Lower lobe of right lung (tissue), 2 donors: ENCODE measurements around the gene SCAPER. TPM values are rescaled to one million over a fixed set of nuclear protein-coding genes. Genes with fewer than 3 reads are reported as not detected.
"Not testable (repeated sequence)": the region's sequence is repeated elsewhere in the genome, so short reads cannot be mapped to it uniquely, and the experiment has no call there.

Experiments
- ATAC-seq, 2 donors: fragments of 200-7000 bp; cut with Tn5 transposase; one replicate each; pipeline ENCODE4 v1.9.1; 2020 to 2022; ENCODE audit warnings: mild to moderate bottlenecking in 2 of 2, moderate library complexity in 2 of 2
- DNase-seq: peaks from one replicate; pipeline ENCODE4 v3.0.0-alpha.2; 2020
- H3K27ac ChIP-seq: fragments of 200-600 bp; one replicate; pipeline ENCODE4 v1.8.0; 2022
- H3K27me3 ChIP-seq: fragments of 200-600 bp; one replicate; pipeline ENCODE4 v1.8.0; 2022; ENCODE audit warnings: low read depth
- H3K36me3 ChIP-seq: fragments of 200-600 bp; one replicate; pipeline ENCODE4 v1.8.0; 2022; ENCODE audit warnings: mild to moderate bottlenecking
- H3K4me1 ChIP-seq: fragments of 200-600 bp; one replicate; pipeline ENCODE4 v1.8.0; 2022
- H3K4me3 ChIP-seq: fragments of 200-600 bp; one replicate; pipeline ENCODE4 v1.8.0; 2022; ENCODE audit warnings: mild to moderate bottlenecking
- H3K9me3 ChIP-seq: fragments of 200-600 bp; one replicate; pipeline ENCODE4 v1.8.0; 2022
- intact Hi-C: fragments of 100-400 bp; cut with DNase I; formaldehyde crosslinking; loops from one replicate; pipeline ENCODE4 v1.11.0; 2022
- total RNA-seq: library from RNA; stranded (reverse); fragmentation: NEBNext Ultra II Directional; extraction: Animal tissue kit (Norgen Biotek cat#: 25700); gene quantifications from one replicate; pipeline ENCODE4 v1.2.1, GENCODE V29; 2021
- TF ChIP-seq, protein P1 (sequence below): fragments of 200-600 bp; IDR thresholded peaks from one replicate; pipeline ENCODE4 v1.8.0; 2022; ENCODE audit warnings: antibody characterized with exemption, mild to moderate bottlenecking
- donor health status: DM: no; HTN: yes; CAD: no; lungs with severe emphysema.

Gene SCAPER
- total RNA-seq, 1 donor from 2014 or later: 34.2 TPM

DNA sequence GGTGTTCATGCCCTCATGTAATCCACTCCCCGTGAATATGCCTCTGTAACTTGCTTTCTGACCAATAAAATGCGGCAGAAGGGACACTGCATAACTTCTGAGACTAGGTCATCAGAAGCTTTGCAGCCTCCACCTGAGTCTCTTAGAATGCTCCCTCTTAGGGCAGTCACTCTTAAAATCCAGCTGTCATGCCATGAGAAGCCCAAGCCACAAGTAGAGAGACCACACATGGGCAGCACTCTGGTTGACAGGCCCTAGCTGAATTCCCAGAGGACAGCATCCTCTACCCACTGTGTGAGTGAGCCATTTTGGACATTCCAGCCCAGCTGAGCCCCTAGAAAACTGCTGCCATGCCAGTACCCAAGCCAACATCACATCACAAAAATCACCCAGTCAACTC, 41.4 kb downstream of the SCAPER start:
- TF ChIP-seq, protein P1, sequence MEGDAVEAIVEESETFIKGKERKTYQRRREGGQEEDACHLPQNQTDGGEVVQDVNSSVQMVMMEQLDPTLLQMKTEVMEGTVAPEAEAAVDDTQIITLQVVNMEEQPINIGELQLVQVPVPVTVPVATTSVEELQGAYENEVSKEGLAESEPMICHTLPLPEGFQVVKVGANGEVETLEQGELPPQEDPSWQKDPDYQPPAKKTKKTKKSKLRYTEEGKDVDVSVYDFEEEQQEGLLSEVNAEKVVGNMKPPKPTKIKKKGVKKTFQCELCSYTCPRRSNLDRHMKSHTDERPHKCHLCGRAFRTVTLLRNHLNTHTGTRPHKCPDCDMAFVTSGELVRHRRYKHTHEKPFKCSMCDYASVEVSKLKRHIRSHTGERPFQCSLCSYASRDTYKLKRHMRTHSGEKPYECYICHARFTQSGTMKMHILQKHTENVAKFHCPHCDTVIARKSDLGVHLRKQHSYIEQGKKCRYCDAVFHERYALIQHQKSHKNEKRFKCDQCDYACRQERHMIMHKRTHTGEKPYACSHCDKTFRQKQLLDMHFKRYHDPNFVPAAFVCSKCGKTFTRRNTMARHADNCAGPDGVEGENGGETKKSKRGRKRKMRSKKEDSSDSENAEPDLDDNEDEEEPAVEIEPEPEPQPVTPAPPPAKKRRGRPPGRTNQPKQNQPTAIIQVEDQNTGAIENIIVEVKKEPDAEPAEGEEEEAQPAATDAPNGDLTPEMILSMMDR: no peak
- H3K27ac ChIP-seq: no peak overlapping the region
- no peaks in the 10 kb centered on the region for H3K36me3 ChIP-seq
- ATAC-seq: no peak
- no peak overlapping the region for H3K4me3 ChIP-seq
- no peaks in the 10 kb centered on the region for H3K4me1 ChIP-seq
- no peak for DNase-seq
- no peaks in the 10 kb centered on the region for H3K27me3 ChIP-seq
- no peaks in the 10 kb centered on the region for H3K9me3 ChIP-seq
- intact Hi-C loops: no loop called here

DNA sequence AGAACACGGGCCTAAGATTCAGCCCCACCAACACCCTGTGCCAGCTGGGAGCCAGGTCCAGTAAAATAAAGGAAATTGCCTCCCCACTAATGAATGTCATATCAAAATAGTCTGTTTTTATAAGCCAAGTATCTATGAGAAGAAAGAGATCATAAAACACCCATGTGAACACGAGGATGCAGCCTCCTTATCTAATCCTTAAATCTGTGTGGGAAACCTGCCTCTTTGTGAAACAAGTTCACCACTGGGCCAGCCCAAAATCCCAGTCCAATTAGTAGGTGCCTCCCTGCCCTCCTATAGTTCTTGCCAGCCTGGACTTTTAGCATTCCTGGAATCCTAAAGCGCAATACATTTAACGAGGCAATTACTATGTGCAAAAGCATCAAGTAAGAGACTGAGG, 42.0 kb downstream of the SCAPER start:
- H3K36me3 ChIP-seq: no peaks in the 10 kb centered on the region
- TF ChIP-seq, protein P1: no peak
- H3K4me1 ChIP-seq: no peaks in the 10 kb centered on the region
- ATAC-seq (no peak), DNase-seq (no peak)
- no peaks in the 10 kb centered on the region for H3K27me3 ChIP-seq
- H3K4me3 ChIP-seq: no peak overlapping the region
- no peak overlapping the region for H3K27ac ChIP-seq
- H3K9me3 ChIP-seq: no peaks in the 10 kb centered on the region
- intact Hi-C loops: no loop called here

DNA sequence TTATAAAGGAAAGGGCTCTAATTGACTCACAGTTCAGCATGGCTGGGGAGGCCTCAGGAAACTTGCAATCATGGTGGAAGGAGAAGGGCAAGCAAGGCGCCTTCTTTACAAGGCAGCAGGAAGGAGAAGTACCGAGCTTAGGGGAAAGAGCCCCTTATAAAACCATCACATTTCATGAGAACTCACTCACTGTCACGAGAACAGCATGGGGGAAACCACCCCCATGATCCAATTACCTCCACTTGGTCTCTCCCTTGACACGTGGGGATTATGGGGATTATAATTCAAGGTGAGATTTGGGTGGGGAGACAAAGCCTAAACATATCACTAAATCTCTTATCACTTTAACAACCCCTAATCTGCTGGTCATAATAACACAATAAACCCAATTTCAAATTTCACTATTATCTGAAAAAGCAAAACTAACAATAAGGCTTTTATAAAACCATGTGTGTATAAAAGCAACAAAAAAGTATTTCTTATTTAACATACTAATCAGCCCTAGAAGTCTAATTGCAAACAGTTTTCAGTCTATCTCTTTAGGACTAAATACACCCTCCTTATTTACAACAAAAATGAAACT, 43.2 kb downstream of the SCAPER start:
- intact Hi-C loops: no loop called here
- DNase-seq: no peak
- no peaks in the 10 kb centered on the region for H3K9me3 ChIP-seq

DNA sequence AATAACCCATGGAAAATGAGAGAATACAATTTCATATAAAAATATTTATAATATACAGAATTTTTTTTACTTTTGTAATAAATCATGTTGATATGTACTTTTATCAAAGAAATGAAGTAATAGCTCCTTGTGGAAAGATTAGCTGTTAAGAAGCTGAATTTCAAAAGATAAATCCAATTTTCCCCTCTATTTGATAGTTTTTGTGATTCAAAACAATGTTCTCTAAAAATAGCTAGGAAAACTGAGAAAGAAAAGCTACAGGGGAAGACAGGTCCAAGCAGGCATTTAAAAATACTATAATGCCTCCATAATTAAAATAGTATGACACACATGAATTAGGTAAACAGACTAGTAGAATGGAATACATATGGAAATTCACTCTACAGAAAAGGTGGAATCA, 44.9 kb downstream of the SCAPER start:
- TF ChIP-seq, protein P1: no peak
- no peaks in the 10 kb centered on the region for H3K9me3 ChIP-seq
- no peaks in the 10 kb centered on the region for H3K27me3 ChIP-seq
- no peak overlapping the region for H3K4me3 ChIP-seq
- H3K36me3 ChIP-seq: peaks cover 7% of the 10 kb centered on the region
- H3K4me1 ChIP-seq: no peaks in the 10 kb centered on the region
- ATAC-seq (no peak), DNase-seq (no peak)
- intact Hi-C loops: no loop called here
- H3K27ac ChIP-seq: no peak overlapping the region

More for the DNA sequence above, 43.2 kb downstream of the SCAPER start:
- H3K36me3 ChIP-seq: peaks cover 3% of the 10 kb centered on the region
- ATAC-seq: no peak
- TF ChIP-seq, protein P1: no peak
- no peaks in the 10 kb centered on the region for H3K27me3 ChIP-seq
- H3K4me3 ChIP-seq: no peak overlapping the region
- H3K27ac ChIP-seq: no peak overlapping the region
- H3K4me1 ChIP-seq: no peaks in the 10 kb centered on the region

DNA sequence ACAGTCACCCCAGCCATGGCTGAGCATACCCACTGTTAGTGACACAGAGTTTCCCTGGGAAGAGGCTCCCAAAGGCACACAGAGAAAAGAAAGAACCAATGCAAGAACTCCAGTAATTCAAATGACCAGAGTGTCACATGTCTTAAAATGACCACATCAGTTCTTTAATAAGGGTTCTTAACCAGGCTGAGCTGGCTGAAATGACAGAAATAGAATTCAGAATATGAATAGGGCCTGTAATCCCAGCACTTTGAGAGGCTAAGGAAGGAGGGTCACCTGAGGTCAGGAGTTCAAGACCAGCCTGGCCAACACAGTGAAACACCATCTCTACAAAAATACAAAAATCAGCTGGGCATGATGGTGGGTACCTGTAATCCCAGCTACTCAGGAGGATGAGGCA, 54.8 kb downstream of the SCAPER start:
- peaks cover 13% of the 10 kb centered on the region for H3K9me3 ChIP-seq
- ATAC-seq, H3K27ac ChIP-seq, H3K4me3 ChIP-seq, H3K27me3 ChIP-seq, intact Hi-C loops, H3K36me3 ChIP-seq, DNase-seq, H3K4me1 ChIP-seq: not testable (repeated sequence)

DNA sequence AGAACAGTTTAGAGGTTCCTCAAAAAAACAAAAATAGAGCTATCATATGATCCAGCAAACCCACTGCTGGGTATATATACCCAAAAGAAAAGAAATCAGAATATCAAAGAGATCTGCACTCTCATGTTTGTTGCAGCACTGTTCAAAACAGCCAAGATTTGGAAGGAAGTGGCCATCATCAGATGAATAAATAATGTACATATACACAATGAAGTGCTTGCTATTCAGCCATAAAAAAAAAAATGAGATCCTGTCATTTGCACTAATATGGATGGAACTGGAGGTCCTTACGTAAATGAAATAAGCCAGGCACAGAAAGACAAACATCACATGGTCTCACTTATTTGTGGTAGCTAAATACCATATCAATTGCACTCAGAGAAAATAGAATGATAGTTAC, 58.4 kb downstream of the SCAPER start:
- intact Hi-C loops: no loop called here

More for the DNA sequence above, 58.4 kb downstream of the SCAPER start:
- no peak for ATAC-seq
- Histone ChIP-seq H3K9me3 (no peaks in the 10 kb centered on the region), H3K36me3 (peaks cover under 1% of the 10 kb centered on the region), H3K27ac (no peak overlapping the region), H3K4me1 (no peaks in the 10 kb centered on the region), H3K27me3 (no peaks in the 10 kb centered on the region), H3K4me3 (no peak overlapping the region)
- DNase-seq: no peak
- TF ChIP-seq, protein P1: no peak
